Progenitor cell of endocrine pancreas (in vitro differentiated cells): ENCODE measurements around the gene HOXC9. TPM values are rescaled to one million over a fixed set of nuclear protein-coding genes. Genes with fewer than 3 reads are reported as not detected.

Experiments
- DNase-seq: peaks from one replicate; pipeline ENCODE4 v3.0.0; 2021; ENCODE audit warnings: low spot score; ENCODE audit not compliant: unreplicated experiment
- H3K27ac Mint-ChIP-seq: 2 replicates; pipeline ENCODE4 v1.8.0; 2021; ENCODE audit warnings: mild to moderate bottlenecking, moderate library complexity, mixed read lengths
- H3K27me3 Mint-ChIP-seq: 2 replicates; pipeline ENCODE4 v1.8.0; 2021; ENCODE audit warnings: mixed read lengths
- H3K36me3 Mint-ChIP-seq: 2 replicates; pipeline ENCODE4 v1.8.0; 2022; ENCODE audit warnings: mixed read lengths; ENCODE audit not compliant: insufficient read depth
- H3K4me1 Mint-ChIP-seq: 2 replicates; pipeline ENCODE4 v1.8.0; 2021; ENCODE audit warnings: low read depth, mixed read lengths
- H3K4me3 Mint-ChIP-seq: 2 replicates; pipeline ENCODE4 v1.8.0; 2021; ENCODE audit warnings: low read depth, mild to moderate bottlenecking, moderate library complexity, mixed read lengths
- H3K9me3 Mint-ChIP-seq: 2 replicates; pipeline ENCODE4 v1.8.0; 2021; ENCODE audit warnings: low read depth, mixed read lengths
- total RNA-seq: library from RNA; stranded (reverse); gene quantifications from 2 replicates; pipeline ENCODE4 v1.2.1, GENCODE V29; 2021
- TF ChIP-seq, protein P1 (sequence below): fragments of 200-600 bp; sonication (generic); IDR thresholded peaks from one replicate; pipeline ENCODE4 v1.5.0; 2021; ENCODE audit warnings: antibody characterized with exemption, mild to moderate bottlenecking; ENCODE audit not compliant: unreplicated experiment

The HOXC9 gene
- total RNA-seq, 1 donor from 2014 or later = not detected

GRCh38 chr12:53956251-53956887, 43.6 kb upstream of the HOXC9 start:
- Mint-ChIP-seq H3K27ac (no peak overlapping the region), H3K4me3 (no peak overlapping the region), H3K4me1 (no peaks in the 10 kb centered on the region), H3K9me3 (no peaks in the 10 kb centered on the region), H3K27me3 (peaks cover 97% of the 10 kb centered on the region), H3K36me3 (no peaks in the 10 kb centered on the region)
- DNase-seq = no peak
- TF ChIP-seq, protein P1, sequence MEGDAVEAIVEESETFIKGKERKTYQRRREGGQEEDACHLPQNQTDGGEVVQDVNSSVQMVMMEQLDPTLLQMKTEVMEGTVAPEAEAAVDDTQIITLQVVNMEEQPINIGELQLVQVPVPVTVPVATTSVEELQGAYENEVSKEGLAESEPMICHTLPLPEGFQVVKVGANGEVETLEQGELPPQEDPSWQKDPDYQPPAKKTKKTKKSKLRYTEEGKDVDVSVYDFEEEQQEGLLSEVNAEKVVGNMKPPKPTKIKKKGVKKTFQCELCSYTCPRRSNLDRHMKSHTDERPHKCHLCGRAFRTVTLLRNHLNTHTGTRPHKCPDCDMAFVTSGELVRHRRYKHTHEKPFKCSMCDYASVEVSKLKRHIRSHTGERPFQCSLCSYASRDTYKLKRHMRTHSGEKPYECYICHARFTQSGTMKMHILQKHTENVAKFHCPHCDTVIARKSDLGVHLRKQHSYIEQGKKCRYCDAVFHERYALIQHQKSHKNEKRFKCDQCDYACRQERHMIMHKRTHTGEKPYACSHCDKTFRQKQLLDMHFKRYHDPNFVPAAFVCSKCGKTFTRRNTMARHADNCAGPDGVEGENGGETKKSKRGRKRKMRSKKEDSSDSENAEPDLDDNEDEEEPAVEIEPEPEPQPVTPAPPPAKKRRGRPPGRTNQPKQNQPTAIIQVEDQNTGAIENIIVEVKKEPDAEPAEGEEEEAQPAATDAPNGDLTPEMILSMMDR = no peak

DNA sequence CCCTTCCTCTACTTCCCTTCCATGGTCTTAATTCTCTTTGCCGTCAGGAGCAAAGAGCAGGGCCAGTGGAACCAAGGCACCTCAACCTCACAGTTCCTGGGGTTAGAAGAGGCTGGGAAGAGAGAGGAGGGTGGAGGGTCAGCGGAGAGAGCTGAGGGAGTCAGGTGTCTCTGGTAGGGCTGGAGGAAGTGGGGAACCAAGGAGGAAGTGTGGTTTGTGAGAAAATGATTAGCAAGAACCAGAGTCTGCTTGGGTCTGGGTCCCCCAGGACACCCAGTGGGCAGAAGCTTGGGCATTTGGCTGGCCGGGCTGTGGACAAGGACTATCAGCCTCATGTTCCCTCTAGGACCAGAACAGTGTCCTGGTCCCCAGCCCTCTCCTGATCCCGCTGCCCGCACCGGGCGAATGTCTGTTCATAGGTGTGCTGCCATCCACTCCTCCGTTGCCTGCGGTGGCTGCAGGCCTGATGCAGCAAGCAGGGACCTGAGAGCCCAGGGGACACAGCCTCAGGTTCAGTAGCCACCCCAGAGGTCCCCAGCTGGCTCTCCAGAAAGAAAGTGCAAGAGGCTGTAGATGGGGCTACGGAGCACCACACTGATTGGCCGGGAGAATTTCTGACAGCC, 42.9 kb upstream of the HOXC9 start:
- H3K4me1 Mint-ChIP-seq = no peaks in the 10 kb centered on the region
- no peak overlapping the region for H3K4me3 Mint-ChIP-seq
- H3K27me3 Mint-ChIP-seq = peaks cover 97% of the 10 kb centered on the region
- TF ChIP-seq, protein P1 = no peak
- H3K9me3 Mint-ChIP-seq = no peaks in the 10 kb centered on the region
- no peaks in the 10 kb centered on the region for H3K36me3 Mint-ChIP-seq
- no peak for DNase-seq
- H3K27ac Mint-ChIP-seq = no peak overlapping the region

- H3K4me3 Mint-ChIP-seq = no peak overlapping the region
- DNase-seq = no peak
- H3K36me3 Mint-ChIP-seq = no peaks in the 10 kb centered on the region
- no peaks in the 10 kb centered on the region for H3K4me1 Mint-ChIP-seq
- peaks cover 96% of the 10 kb centered on the region for H3K27me3 Mint-ChIP-seq
- H3K27ac Mint-ChIP-seq = no peak overlapping the region
- TF ChIP-seq, protein P1 = no peak
- H3K9me3 Mint-ChIP-seq = no peaks in the 10 kb centered on the region
Observed at GRCh38 chr12:53958128-53958527, 41.8 kb upstream of the HOXC9 start.

DNA sequence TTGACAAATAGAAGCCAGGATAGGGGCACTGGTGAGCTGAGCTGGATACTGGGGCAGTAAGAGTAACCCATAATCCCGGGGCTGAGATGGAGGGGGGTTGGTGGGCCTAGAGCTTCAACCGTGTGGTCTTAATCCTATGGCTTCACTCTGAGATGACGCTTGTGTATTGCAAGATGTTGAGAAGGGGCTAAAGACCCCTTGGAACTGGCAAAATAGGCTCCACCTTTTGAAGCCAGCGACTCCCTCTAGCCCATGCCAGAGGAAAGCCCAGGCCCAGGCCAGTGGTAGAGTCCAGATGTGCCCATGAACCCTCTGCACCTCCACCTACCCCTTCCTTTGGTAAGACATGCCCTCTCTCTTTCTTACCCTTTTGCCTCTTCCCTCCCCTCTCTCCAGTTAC, 40.6 kb upstream of the HOXC9 start:
- H3K9me3 Mint-ChIP-seq = no peaks in the 10 kb centered on the region
- H3K4me3 Mint-ChIP-seq = no peak overlapping the region
- H3K36me3 Mint-ChIP-seq = no peaks in the 10 kb centered on the region
- no peaks in the 10 kb centered on the region for H3K4me1 Mint-ChIP-seq
- DNase-seq = no peak
- TF ChIP-seq, protein P1 = no peak
- peaks cover 96% of the 10 kb centered on the region for H3K27me3 Mint-ChIP-seq
- no peak overlapping the region for H3K27ac Mint-ChIP-seq

GRCh38 chr12:53960187-53961024, 39.6 kb upstream of the HOXC9 start:
- TF ChIP-seq, protein P1 = no peak
- H3K4me1 Mint-ChIP-seq = no peaks in the 10 kb centered on the region
- no peaks in the 10 kb centered on the region for H3K9me3 Mint-ChIP-seq
- H3K4me3 Mint-ChIP-seq = no peak overlapping the region
- DNase-seq = no peak
- no peak overlapping the region for H3K27ac Mint-ChIP-seq
- peaks cover 98% of the 10 kb centered on the region for H3K27me3 Mint-ChIP-seq
- no peaks in the 10 kb centered on the region for H3K36me3 Mint-ChIP-seq
